Ishikawa (cell line): ENCODE measurements around the gene GAGE12G.
"Not testable (repeated sequence)": the region's sequence is repeated elsewhere in the genome, so short reads cannot be mapped to it uniquely, and the experiment has no call there.

ENCODE experiments used
- CEBPB ChIP-seq: IDR thresholded peaks from 2 replicates; pipeline ENCODE4 v1.6.1; 2012
- CREB1 ChIP-seq: IDR thresholded peaks from 2 replicates; pipeline ENCODE4 v1.6.1; 2012; ENCODE audit warnings: low read depth
- EGR1 ChIP-seq: IDR thresholded peaks from 2 replicates; pipeline ENCODE4 v1.6.1; 2012
- EP300 ChIP-seq: IDR thresholded peaks from 2 replicates; pipeline ENCODE4 v1.6.1; 2012; ENCODE audit warnings: borderline replicate concordance
- FOXM1 ChIP-seq: IDR thresholded peaks from 2 replicates; pipeline ENCODE4 v1.6.1; 2012; ENCODE audit warnings: low read depth, borderline replicate concordance
- NFIC ChIP-seq: IDR thresholded peaks from 2 replicates; pipeline ENCODE4 v1.6.1; 2012
- RAD21 ChIP-seq: IDR thresholded peaks from 2 replicates; pipeline ENCODE4 v1.6.1; 2012; ENCODE audit warnings: low read depth
- TAF1 ChIP-seq: IDR thresholded peaks from 2 replicates; pipeline ENCODE4 v1.6.1; 2012; ENCODE audit warnings: low read depth, mild to moderate bottlenecking
- TCF12 ChIP-seq: IDR thresholded peaks from 2 replicates; pipeline ENCODE4 v1.6.1; 2012; ENCODE audit warnings: low read depth
- TEAD4 ChIP-seq: IDR thresholded peaks from 2 replicates; pipeline ENCODE4 v1.6.1; 2012
- YY1 ChIP-seq: IDR thresholded peaks from 2 replicates; pipeline ENCODE4 v1.6.1; 2012; ENCODE audit warnings: low read depth
- ZBTB7A ChIP-seq: IDR thresholded peaks from 2 replicates; pipeline ENCODE4 v1.6.1; 2012; ENCODE audit warnings: low read depth
- TF ChIP-seq, protein P1 (sequence below): IDR thresholded peaks from 2 replicates; pipeline ENCODE4 v1.6.1; 2012; ENCODE audit warnings: low read depth, mild to moderate bottlenecking
- TF ChIP-seq, protein P2 (sequence below): IDR thresholded peaks from 2 replicates; pipeline ENCODE4 v1.6.1; 2012
- TF ChIP-seq, protein P3 (sequence below): IDR thresholded peaks from 2 replicates; pipeline ENCODE4 v1.6.1; 2012

Gene GAGE12G

GRCh38 chrX:49589196-49589595 is 19.0 kb downstream of the GAGE12G start, which contains the start of gene GAGE2A:
Gene GAGE2A (plus strand): TSS chrX:49589496. CDS start chrX:49590651, 1,155 bp downstream.
- TF ChIP-seq RAD21, EP300, ZBTB7A: not testable (repeated sequence)

DNA sequence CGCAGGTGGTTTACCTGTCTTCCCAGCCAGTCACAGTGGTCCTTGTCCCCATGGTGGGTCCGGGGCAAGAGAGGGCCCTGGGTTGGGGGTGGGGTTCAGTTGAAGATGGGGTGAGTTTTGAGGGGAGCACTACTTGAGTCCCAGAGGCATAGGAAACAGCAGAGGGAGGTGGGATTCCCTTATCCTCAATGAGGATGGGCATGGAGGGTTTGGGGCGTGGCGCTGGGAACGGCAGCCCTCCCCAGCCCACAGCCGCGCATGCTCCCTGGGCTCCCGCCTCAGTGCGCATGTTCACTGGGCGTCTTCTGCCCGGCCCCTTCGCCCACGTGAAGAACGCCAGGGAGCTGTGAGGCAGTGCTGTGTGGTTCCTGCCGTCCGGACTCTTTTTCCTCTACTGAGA is 28.5 kb downstream of the GAGE12G start, which contains the start of gene GAGE1:
Gene GAGE1, plus strand, starts transcription at position 301 of the 400 bp plus-strand sequence. CDS start 1,155 bp downstream, outside the sequence.
- not testable (repeated sequence) for TF ChIP-seq EP300, YY1
- TF ChIP-seq, protein P1, sequence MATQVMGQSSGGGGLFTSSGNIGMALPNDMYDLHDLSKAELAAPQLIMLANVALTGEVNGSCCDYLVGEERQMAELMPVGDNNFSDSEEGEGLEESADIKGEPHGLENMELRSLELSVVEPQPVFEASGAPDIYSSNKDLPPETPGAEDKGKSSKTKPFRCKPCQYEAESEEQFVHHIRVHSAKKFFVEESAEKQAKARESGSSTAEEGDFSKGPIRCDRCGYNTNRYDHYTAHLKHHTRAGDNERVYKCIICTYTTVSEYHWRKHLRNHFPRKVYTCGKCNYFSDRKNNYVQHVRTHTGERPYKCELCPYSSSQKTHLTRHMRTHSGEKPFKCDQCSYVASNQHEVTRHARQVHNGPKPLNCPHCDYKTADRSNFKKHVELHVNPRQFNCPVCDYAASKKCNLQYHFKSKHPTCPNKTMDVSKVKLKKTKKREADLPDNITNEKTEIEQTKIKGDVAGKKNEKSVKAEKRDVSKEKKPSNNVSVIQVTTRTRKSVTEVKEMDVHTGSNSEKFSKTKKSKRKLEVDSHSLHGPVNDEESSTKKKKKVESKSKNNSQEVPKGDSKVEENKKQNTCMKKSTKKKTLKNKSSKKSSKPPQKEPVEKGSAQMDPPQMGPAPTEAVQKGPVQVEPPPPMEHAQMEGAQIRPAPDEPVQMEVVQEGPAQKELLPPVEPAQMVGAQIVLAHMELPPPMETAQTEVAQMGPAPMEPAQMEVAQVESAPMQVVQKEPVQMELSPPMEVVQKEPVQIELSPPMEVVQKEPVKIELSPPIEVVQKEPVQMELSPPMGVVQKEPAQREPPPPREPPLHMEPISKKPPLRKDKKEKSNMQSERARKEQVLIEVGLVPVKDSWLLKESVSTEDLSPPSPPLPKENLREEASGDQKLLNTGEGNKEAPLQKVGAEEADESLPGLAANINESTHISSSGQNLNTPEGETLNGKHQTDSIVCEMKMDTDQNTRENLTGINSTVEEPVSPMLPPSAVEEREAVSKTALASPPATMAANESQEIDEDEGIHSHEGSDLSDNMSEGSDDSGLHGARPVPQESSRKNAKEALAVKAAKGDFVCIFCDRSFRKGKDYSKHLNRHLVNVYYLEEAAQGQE, result not testable (repeated sequence)

GRCh38 chrX:49610718-49611310 is 40.6 kb downstream of the GAGE12G start:
- TF ChIP-seq, protein P1, result no peak
- no peak for TF ChIP-seq EP300
- TF ChIP-seq TCF12, result no peak
- no peak for TF ChIP-seq NFIC
- no peak for TF ChIP-seq TAF1
- TF ChIP-seq CREB1, result no peak
- TF ChIP-seq ZBTB7A, result no peak
- TF ChIP-seq YY1, result no peak
- no peak for TF ChIP-seq TEAD4
- no peak for TF ChIP-seq EGR1
- TF ChIP-seq, protein P2, sequence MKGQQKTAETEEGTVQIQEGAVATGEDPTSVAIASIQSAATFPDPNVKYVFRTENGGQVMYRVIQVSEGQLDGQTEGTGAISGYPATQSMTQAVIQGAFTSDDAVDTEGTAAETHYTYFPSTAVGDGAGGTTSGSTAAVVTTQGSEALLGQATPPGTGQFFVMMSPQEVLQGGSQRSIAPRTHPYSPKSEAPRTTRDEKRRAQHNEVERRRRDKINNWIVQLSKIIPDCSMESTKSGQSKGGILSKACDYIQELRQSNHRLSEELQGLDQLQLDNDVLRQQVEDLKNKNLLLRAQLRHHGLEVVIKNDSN, result no peak
- TF ChIP-seq RAD21, result no peak
- no peak for TF ChIP-seq CEBPB
- TF ChIP-seq, protein P3, sequence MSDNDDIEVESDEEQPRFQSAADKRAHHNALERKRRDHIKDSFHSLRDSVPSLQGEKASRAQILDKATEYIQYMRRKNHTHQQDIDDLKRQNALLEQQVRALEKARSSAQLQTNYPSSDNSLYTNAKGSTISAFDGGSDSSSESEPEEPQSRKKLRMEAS, result no peak

DNA sequence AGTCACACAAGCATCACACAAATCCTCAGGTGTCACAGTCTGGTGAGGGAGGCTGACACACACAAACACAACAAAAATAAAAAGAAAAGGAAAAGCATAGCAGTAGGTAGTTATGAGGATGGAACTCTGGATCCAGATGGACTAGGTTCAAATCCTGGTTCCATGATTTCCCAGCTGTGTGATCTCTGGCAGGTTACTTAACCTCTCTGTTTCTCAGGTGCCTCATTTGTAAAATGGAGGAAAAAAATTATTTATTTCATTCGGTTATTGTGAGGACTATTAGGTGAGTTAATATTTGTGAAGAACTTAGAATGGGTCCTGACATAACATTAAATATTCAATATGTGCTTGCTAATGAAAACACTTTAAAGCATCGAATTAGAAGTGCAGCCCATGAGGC is 48.4 kb downstream of the GAGE12G start:
- no peak for TF ChIP-seq ZBTB7A
- TF ChIP-seq, protein P2, result no peak
- no peak for TF ChIP-seq TCF12
- TF ChIP-seq FOXM1, result no peak
- no peak for TF ChIP-seq NFIC
- TF ChIP-seq CREB1, result no peak
- TF ChIP-seq, protein P1, result no peak
